Measurements from ENCODE around the gene MUL1. TPM values are rescaled to one million over a fixed set of nuclear protein-coding genes. Genes with fewer than 3 reads are reported as not detected.

The MUL1 gene
- total and polyA plus RNA-seq, 8 donors, result 3.7 to 53.1 (median 12.9) TPM

DNA sequence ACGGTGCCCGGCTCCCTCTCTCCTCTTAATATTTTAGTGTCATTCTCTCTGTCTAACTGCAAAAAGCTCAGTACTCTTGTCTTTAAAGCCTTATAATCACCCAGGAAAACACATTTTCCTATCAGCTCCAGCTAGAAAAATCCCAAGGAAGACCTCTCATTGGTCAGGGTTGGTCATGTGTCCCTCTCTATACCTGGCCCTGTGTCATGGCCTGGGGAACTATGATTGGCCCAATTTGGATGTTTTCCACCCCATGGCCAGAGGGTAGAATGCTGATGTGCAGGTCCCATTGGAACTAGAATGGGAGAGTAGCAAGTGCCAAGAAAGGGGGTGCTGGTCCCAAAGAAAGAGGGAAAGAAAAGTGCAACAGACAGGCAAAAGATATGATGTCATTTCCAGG, 49.2 kb downstream of the MUL1 start:
- TF ChIP-seq, protein P1, sequence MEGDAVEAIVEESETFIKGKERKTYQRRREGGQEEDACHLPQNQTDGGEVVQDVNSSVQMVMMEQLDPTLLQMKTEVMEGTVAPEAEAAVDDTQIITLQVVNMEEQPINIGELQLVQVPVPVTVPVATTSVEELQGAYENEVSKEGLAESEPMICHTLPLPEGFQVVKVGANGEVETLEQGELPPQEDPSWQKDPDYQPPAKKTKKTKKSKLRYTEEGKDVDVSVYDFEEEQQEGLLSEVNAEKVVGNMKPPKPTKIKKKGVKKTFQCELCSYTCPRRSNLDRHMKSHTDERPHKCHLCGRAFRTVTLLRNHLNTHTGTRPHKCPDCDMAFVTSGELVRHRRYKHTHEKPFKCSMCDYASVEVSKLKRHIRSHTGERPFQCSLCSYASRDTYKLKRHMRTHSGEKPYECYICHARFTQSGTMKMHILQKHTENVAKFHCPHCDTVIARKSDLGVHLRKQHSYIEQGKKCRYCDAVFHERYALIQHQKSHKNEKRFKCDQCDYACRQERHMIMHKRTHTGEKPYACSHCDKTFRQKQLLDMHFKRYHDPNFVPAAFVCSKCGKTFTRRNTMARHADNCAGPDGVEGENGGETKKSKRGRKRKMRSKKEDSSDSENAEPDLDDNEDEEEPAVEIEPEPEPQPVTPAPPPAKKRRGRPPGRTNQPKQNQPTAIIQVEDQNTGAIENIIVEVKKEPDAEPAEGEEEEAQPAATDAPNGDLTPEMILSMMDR (IDR thresholded peaks at IDR 0.05), result no peak
- no peak for TF ChIP-seq POLR2A (IDR thresholded peaks at IDR 0.05)
- TF ChIP-seq POLR2AphosphoS5 (IDR thresholded peaks at IDR 0.05), result no peak
- no peak for TF ChIP-seq EP300 (IDR thresholded peaks at IDR 0.05)
- whole genome bisulfite sequencing, 5 donors, result 83 to 100% (median 91%) methylated on average over 2 of the region's 2 CpGs
- no peak overlapping the region for H3K27ac ChIP-seq
- DNase-seq, result no peak
- no peaks in the 10 kb centered on the region for H3K4me1 ChIP-seq
- peaks cover 0 to 15% (median 0%) of the 10 kb centered on the region in 3 donors for H3K27me3 ChIP-seq
- H3K9me3 ChIP-seq, result no peaks in the 10 kb centered on the region
- H3K36me3 ChIP-seq, result no peaks in the 10 kb centered on the region
- intact Hi-C loops (cut with DNase I; ENCODE audit: low total_unique reads), result no loop called here
- no peak overlapping the region for H3K4me3 ChIP-seq

DNA sequence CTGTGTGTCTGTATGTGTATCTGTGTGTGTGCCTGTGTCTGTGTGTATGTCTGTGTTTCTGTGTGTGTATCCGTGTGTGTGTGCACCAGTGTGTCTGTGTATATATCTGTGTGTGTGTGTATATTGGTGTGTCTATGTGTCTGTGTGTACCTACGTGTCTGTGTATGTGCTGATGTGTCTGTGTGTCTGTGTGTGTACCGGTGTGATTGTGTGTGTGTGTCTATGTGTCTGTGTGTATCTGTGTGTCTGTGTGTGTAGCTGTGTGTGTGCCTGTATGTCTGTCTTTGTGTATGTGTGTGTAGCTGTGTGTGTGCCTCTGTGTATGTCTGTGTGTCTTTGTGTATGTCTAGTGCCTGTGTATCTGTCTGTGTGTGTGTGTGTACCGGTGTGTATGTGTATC, 53.9 kb downstream of the MUL1 start:
- Histone ChIP-seq H3K27ac (no peak overlapping the region), H3K36me3 (no peaks in the 10 kb centered on the region), H3K27me3 (peaks cover 0 to 53% (median 0%) of the 10 kb centered on the region in 3 donors), H3K4me1 (no peaks in the 10 kb centered on the region), H3K4me3 (no peak overlapping the region), H3K9me3 (no peaks in the 10 kb centered on the region)
- intact Hi-C loops (cut with DNase I; ENCODE audit: low total_unique reads), result no loop called here
- 91 to 95% (median 93%) methylated on average over 4 of the region's 4 CpGs for WGBS, 5 donors
- DNase-seq, result no peak
- no peak for TF ChIP-seq POLR2AphosphoS5 (IDR thresholded peaks at IDR 0.05)
- no peak for TF ChIP-seq POLR2A (IDR thresholded peaks at IDR 0.05)
- TF ChIP-seq, protein P1 (IDR thresholded peaks at IDR 0.05), result no peak
- no peak for TF ChIP-seq EP300 (IDR thresholded peaks at IDR 0.05)

DNA sequence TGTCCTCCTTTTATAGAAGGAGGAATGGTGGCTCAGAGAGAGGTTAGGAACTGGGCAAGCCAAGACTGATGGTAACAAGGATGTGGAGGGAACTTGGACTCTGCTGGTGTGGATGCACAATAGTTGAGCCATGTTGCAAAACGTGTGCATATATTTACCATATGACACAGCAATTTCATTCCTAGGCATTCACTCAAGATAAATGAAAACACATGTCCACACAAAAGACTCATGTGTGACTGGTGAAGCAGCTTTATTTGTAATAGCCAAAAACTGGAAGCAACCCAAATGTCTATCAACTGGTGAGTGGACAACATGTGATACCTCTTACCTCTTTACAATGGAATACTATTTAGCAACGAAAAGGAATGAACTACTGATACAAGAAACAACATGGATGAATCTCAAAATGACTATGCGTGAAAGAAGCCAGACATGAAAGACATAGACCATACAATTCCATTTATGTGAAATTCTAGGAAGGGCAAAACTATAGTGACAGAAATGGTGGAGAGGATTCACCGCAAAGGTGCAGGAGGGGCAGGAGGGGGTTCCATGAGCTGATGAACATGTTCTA, 58.1 kb downstream of the MUL1 start:
- DNase-seq, result no peak
- WGBS, 5 donors, result 66 to 74% (median 70%) methylated on average over 4 of the region's 4 CpGs
- Histone ChIP-seq H3K9me3 (no peaks in the 10 kb centered on the region), H3K36me3 (no peaks in the 10 kb centered on the region), H3K4me3 (no peak overlapping the region), H3K27ac (no peak overlapping the region), H3K4me1 (no peaks in the 10 kb centered on the region), H3K27me3 (peaks cover 0 to 62% (median 11%) of the 10 kb centered on the region in 3 donors)
- TF ChIP-seq, protein P1 (IDR thresholded peaks at IDR 0.05), result no peak
- no peak for TF ChIP-seq POLR2A (IDR thresholded peaks at IDR 0.05)
- TF ChIP-seq EP300 (IDR thresholded peaks at IDR 0.05), result no peak
- no peak for TF ChIP-seq POLR2AphosphoS5 (IDR thresholded peaks at IDR 0.05)
- intact Hi-C loops (cut with DNase I; ENCODE audit: low total_unique reads), result no loop called here

Other genes starting within 250 kb of the MUL1 start
- not detected for gene VWA5B1, start 217.3 kb downstream of the MUL1 start, total RNA-seq
- gene VWA5B1, start 217.3 kb downstream of the MUL1 start, polyA plus RNA-seq, result not detected
- gene CAMK2N1, start 21.9 kb downstream of the MUL1 start, total RNA-seq, result 100 to 1,000 TPM in 1 of 5 donors, 10 to 100 TPM in 3, 1 to 10 TPM in 1; 8.2 to 195 (median 13.0) TPM
- gene CAMK2N1, start 21.9 kb downstream of the MUL1 start, polyA plus RNA-seq, result 10 to 100 TPM; 11.0 to 20.2 (median 11.3) TPM
- gene FAM43B, start 44.4 kb upstream of the MUL1 start, total RNA-seq, result not detected
- under 1 TPM in 2 of 3 donors, not detected in 1; 0.05 to 0.25 TPM for gene FAM43B, start 44.4 kb upstream of the MUL1 start, polyA plus RNA-seq
- 1 to 10 TPM in 1 of 5 donors, not detected in 4; 1.3 TPM for gene CDA, start 80.9 kb upstream of the MUL1 start, total RNA-seq
- 1 to 10 TPM in 2 of 3 donors, not detected in 1; 6.0 to 8.4 TPM for gene CDA, start 80.9 kb upstream of the MUL1 start, polyA plus RNA-seq
- 100 to 1,000 TPM in 1 of 5 donors, 10 to 100 TPM in 4; 21.0 to 169 (median 42.4) TPM for gene PINK1, start 125.3 kb upstream of the MUL1 start, total RNA-seq
- 10 to 100 TPM; 53.2 to 74.1 (median 69.9) TPM for gene PINK1, start 125.3 kb upstream of the MUL1 start, polyA plus RNA-seq
- gene DDOST, start 153.2 kb upstream of the MUL1 start, total RNA-seq, result 100 to 1,000 TPM in 2 of 5 donors, 10 to 100 TPM in 3; 38.5 to 227 (median 88.1) TPM
- 100 to 1,000 TPM in 2 of 3 donors, 10 to 100 TPM in 1; 84.6 to 119 (median 117) TPM for gene DDOST, start 153.2 kb upstream of the MUL1 start, polyA plus RNA-seq
- gene KIF17, start 209.9 kb upstream of the MUL1 start, total RNA-seq, result 1 to 10 TPM in 2 of 5 donors, not detected in 3; 1.3 to 1.5 TPM
- gene KIF17, start 209.9 kb upstream of the MUL1 start, polyA plus RNA-seq, result 1 to 10 TPM in 1 of 3 donors, under 1 TPM in 2; 0.56 to 1.4 (median 0.78) TPM
- 1 to 10 TPM in 1 of 5 donors, under 1 TPM in 1, not detected in 3; 0.29 to 7.0 TPM for gene SH2D5, start 224.6 kb upstream of the MUL1 start, total RNA-seq
- under 1 TPM in 2 of 3 donors, not detected in 1; 0.18 to 0.44 TPM for gene SH2D5, start 224.6 kb upstream of the MUL1 start, polyA plus RNA-seq